Measurements from ENCODE around the gene PHIP.
"Not testable (repeated sequence)": the region's sequence is repeated elsewhere in the genome, so short reads cannot be mapped to it uniquely, and the experiment has no call there.

Gene PHIP

DNA sequence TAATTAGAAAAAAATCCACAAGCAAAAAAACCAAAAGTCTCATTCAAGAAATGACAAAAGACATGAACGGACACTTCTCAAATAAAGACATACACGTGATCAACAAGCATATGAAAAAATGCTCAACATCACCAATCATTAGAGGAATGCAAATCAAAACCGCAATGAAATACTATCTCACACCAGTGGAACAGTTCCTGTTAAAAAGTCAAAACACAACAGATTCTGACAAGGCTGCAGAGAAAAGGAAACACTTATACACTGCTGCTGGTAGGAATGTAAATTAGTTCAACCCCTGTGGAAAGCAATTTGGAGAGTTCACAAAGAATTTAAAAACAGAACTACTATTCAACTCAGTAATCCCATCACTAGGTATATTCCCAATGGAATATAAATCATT is 152.7 kb downstream of the PHIP start:
- Histone ChIP-seq H3K36me3 (replicated peaks; ENCODE audit: low read depth, low read length) (no peaks in the 10 kb centered on the region), H3K9ac (ENCODE audit: low read length) (no peak overlapping the region), H3K4me1 (ENCODE audit: low read length) (peaks cover 5% of the 10 kb centered on the region; the same call in 1 of the 2 replicates), H3K4me2 (ENCODE audit: low read length) (no peak overlapping the region), H4K20me1 (ENCODE audit: insufficient read depth, low read length) (no peaks in the 10 kb centered on the region), H2AFZ (ENCODE audit: low read depth, low read length) (no peak overlapping the region), H3K27ac (ENCODE audit: low read length) (no peak overlapping the region), H3K4me3 (ENCODE audit: low read length) (no peak overlapping the region), H3K27me3 (ENCODE audit: low read depth, low read length) (no peaks in the 10 kb centered on the region), H3K9me3 (ENCODE audit: insufficient read depth, low read length) (peaks cover 2% of the 10 kb centered on the region; the same call in 1 of the 2 replicates), H3K79me2 (ENCODE audit: low read length) (no peaks in the 10 kb centered on the region)
- TF ChIP-seq, protein P1, sequence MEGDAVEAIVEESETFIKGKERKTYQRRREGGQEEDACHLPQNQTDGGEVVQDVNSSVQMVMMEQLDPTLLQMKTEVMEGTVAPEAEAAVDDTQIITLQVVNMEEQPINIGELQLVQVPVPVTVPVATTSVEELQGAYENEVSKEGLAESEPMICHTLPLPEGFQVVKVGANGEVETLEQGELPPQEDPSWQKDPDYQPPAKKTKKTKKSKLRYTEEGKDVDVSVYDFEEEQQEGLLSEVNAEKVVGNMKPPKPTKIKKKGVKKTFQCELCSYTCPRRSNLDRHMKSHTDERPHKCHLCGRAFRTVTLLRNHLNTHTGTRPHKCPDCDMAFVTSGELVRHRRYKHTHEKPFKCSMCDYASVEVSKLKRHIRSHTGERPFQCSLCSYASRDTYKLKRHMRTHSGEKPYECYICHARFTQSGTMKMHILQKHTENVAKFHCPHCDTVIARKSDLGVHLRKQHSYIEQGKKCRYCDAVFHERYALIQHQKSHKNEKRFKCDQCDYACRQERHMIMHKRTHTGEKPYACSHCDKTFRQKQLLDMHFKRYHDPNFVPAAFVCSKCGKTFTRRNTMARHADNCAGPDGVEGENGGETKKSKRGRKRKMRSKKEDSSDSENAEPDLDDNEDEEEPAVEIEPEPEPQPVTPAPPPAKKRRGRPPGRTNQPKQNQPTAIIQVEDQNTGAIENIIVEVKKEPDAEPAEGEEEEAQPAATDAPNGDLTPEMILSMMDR (IDR thresholded peaks at IDR 0.05; ENCODE audit: low read depth, low read length) = no peak
- no peak for TF ChIP-seq EZH2phosphoT487 (IDR thresholded peaks at IDR 0.05; ENCODE audit: low read depth)

GRCh38 chr6:78921168-78921567 is 156.9 kb downstream of the PHIP start:
- H3K27me3 ChIP-seq (ENCODE audit: low read depth, low read length); H3K79me2 ChIP-seq (ENCODE audit: low read length); H2AFZ ChIP-seq (ENCODE audit: low read depth, low read length); H3K36me3 ChIP-seq (replicated peaks; ENCODE audit: low read depth, low read length); H3K9ac ChIP-seq (ENCODE audit: low read length); H3K4me3 ChIP-seq (ENCODE audit: low read length); H3K4me1 ChIP-seq (ENCODE audit: low read length); H3K4me2 ChIP-seq (ENCODE audit: low read length); H4K20me1 ChIP-seq (ENCODE audit: insufficient read depth, low read length); H3K27ac ChIP-seq (ENCODE audit: low read length): not testable (repeated sequence)
- H3K9me3 ChIP-seq (ENCODE audit: insufficient read depth, low read length) = peaks cover 23% of the 10 kb centered on the region; the same call in 1 of the 2 replicates

DNA sequence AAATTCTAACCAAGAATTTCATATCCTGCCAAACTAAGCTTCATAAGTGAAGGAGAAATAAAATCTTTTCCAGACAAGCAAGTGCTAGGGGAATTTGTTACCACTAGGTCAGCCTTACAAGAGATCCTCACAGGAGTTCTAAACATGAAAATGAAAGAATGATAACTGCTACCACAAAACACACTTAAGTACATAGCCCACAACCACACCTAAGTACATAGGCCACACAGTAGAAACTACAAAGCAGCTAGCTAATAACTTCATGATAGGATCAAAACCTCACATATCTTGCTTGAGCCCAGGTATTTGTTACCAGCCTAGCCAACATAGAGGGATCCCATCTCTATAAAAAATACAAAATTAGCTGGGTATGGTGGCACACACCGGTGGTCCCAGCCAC is 160.3 kb downstream of the PHIP start:
- Histone ChIP-seq H4K20me1 (ENCODE audit: insufficient read depth, low read length) (no peaks in the 10 kb centered on the region), H3K9me3 (ENCODE audit: insufficient read depth, low read length) (peaks cover 23% of the 10 kb centered on the region; the same call in 1 of the 2 replicates), H3K9ac (ENCODE audit: low read length) (no peak overlapping the region), H3K27me3 (ENCODE audit: low read depth, low read length) (no peaks in the 10 kb centered on the region), H3K79me2 (ENCODE audit: low read length) (no peaks in the 10 kb centered on the region), H3K27ac (ENCODE audit: low read length) (no peak overlapping the region), H3K4me1 (ENCODE audit: low read length) (no peaks in the 10 kb centered on the region), H3K4me2 (ENCODE audit: low read length) (no peak overlapping the region), H2AFZ (ENCODE audit: low read depth, low read length) (no peak overlapping the region), H3K36me3 (replicated peaks; ENCODE audit: low read depth, low read length) (peaks cover 6% of the 10 kb centered on the region), H3K4me3 (ENCODE audit: low read length) (no peak overlapping the region)
- TF ChIP-seq, protein P1 (IDR thresholded peaks at IDR 0.05; ENCODE audit: low read depth, low read length) = no peak
- no peak for TF ChIP-seq EZH2phosphoT487 (IDR thresholded peaks at IDR 0.05; ENCODE audit: low read depth)

GRCh38 chr6:78916411-78916810 is 161.6 kb downstream of the PHIP start:
- Histone ChIP-seq H3K4me2 (ENCODE audit: low read length) (no peak overlapping the region), H3K4me3 (ENCODE audit: low read length) (no peak overlapping the region), H3K9ac (ENCODE audit: low read length) (no peak overlapping the region), H3K27ac (ENCODE audit: low read length) (no peak overlapping the region), H3K4me1 (ENCODE audit: low read length) (no peaks in the 10 kb centered on the region), H3K27me3 (ENCODE audit: low read depth, low read length) (no peaks in the 10 kb centered on the region), H4K20me1 (ENCODE audit: insufficient read depth, low read length) (no peaks in the 10 kb centered on the region), H3K36me3 (replicated peaks; ENCODE audit: low read depth, low read length) (peaks cover 6% of the 10 kb centered on the region), H3K79me2 (ENCODE audit: low read length) (no peaks in the 10 kb centered on the region), H2AFZ (ENCODE audit: low read depth, low read length) (no peak overlapping the region), H3K9me3 (ENCODE audit: insufficient read depth, low read length) (peaks cover 23% of the 10 kb centered on the region; the same call in 1 of the 2 replicates)
- TF ChIP-seq EZH2phosphoT487 (IDR thresholded peaks at IDR 0.05; ENCODE audit: low read depth) = no peak
- TF ChIP-seq, protein P1 (IDR thresholded peaks at IDR 0.05; ENCODE audit: low read depth, low read length) = no peak

Measured in OCI-LY3 (cell line).